ENCODE measurements around the gene PLTP. TPM values are rescaled to one million over a fixed set of nuclear protein-coding genes. Genes with fewer than 3 reads are reported as not detected.

Gene PLTP
- total and polyA plus RNA-seq, 2 of the 13 experiments (the other 11 are each of a cell fraction or from before 2014, with no cell fraction given): 16.9 to 28.6 TPM

GRCh38 chr20:45861221-45862075, 50.5 kb downstream of the PLTP start (continued):
- TF ChIP-seq ZNF362 (CRISPR knock-in tag; IDR thresholded peaks at IDR 0.05; ENCODE audit: borderline replicate concordance) (peak; percentile 82), TRIM24 (CRISPR knock-in tag; IDR thresholded peaks at IDR 0.05) (no peak), ZNF234 (CRISPR knock-in tag; conservative IDR thresholded peaks at IDR 0.05) (no peak), ZNF598 (CRISPR knock-in tag; IDR thresholded peaks at IDR 0.05; ENCODE audit: borderline replicate concordance) (0 out of 2 replicates have a peak, but pooled peaks have one; percentile 61), ZNF670 (CRISPR knock-in tag; IDR thresholded peaks at IDR 0.05; ENCODE audit: borderline replicate concordance) (0 out of 2 replicates have a peak, but pooled peaks have one; percentile 52), NR1H2 (CRISPR knock-in tag; IDR thresholded peaks at IDR 0.05; ENCODE audit: borderline replicate concordance, low read depth) (0 out of 2 replicates have a peak, but pooled peaks have one; percentile 44), THAP11 (CRISPR knock-in tag; IDR thresholded peaks at IDR 0.05) (no peak), ZNF143 (CRISPR knock-in tag; IDR thresholded peaks at IDR 0.05) (no peak), PHF21A (CRISPR knock-in tag; IDR thresholded peaks at IDR 0.05) (peak; percentile 58; the same call in 1 of the 2 replicates), ZFP91 (CRISPR knock-in tag; IDR thresholded peaks at IDR 0.05; ENCODE audit: borderline replicate concordance) (peak; percentile 27; the same call in 1 of the 2 replicates), ZMYM2 (CRISPR knock-in tag; IDR thresholded peaks at IDR 0.05) (peak; percentile 69; the same call in 1 of the 2 replicates), ZNF737 (CRISPR knock-in tag; IDR thresholded peaks at IDR 0.05; ENCODE audit: borderline replicate concordance) (no peak), HOXD1 (CRISPR knock-in tag; IDR thresholded peaks at IDR 0.05) (no peak), GATAD1 (CRISPR knock-in tag; IDR thresholded peaks at IDR 0.05) (no peak), SOX13 (IDR thresholded peaks at IDR 0.05) (no peak), SOX13 (CRISPR knock-in tag; conservative IDR thresholded peaks at IDR 0.05 in 1 of 2, IDR thresholded peaks at IDR 0.05 in 1 of 2) (peak in 1 of 2 experiments; percentile 35; a peak in 1 of 4 replicates)

All from HepG2 (cell line).